ENCODE data around the gene ZNF185. TPM values are rescaled to one million over a fixed set of nuclear protein-coding genes. Genes with fewer than 3 reads are reported as not detected.

The ZNF185 gene
- total RNA-seq, 1 experiment from 2014 or later: 15.8 TPM

GRCh38 chrX:152930516-152930915 lies 32.6 kb downstream of the ZNF185 start:
- ATAC-seq: no peak
- intact Hi-C loops (cut with micrococcal nuclease): no loop called here
- H3K9me3 ChIP-seq (ENCODE audit: control insufficient read depth in 1 of 2, insufficient read depth in 1 of 2, low read depth in 1 of 2, low read length in 2 of 2): no peaks in the 10 kb centered on the region
- no peak for DNase-seq (ENCODE audit: low read depth, low spot score)
- no peak overlapping the region for H3K4me3 ChIP-seq (replicated peaks in 1 of 2; ENCODE audit: low read depth in 1 of 2, low read length in 2 of 2)
- no peak overlapping the region for H3K4me2 ChIP-seq (ENCODE audit: low read length)
- H3K36me3 ChIP-seq (ENCODE audit: control insufficient read depth in 1 of 2, insufficient read depth in 2 of 2, low read length in 2 of 2): no peaks in the 10 kb centered on the region
- no peaks in the 10 kb centered on the region for H3K9me2 ChIP-seq (ENCODE audit: insufficient read depth)
- ChIA-PET CTCF (no interaction called here), POLR2A (no interaction called here), RAD21 (ENCODE audit: low non-redundant PET in 1 of 2, low total read pairs in 2 of 2, uncharacterized antibody in 2 of 2, unreplicated experiment in 2 of 2) (no interaction called here)
- no peak overlapping the region for H3K27ac ChIP-seq (ENCODE audit: low read depth, low read length)
- H3K4me1 ChIP-seq (ENCODE audit: control insufficient read depth in 1 of 2, insufficient read depth in 2 of 2, low read length in 2 of 2): peaks cover 8 to 11% of the 10 kb centered on the region in 2 experiments
- no peak overlapping the region for H3K9ac ChIP-seq (ENCODE audit: low read length)
- no peaks in the 10 kb centered on the region for H3K27me3 ChIP-seq (ENCODE audit: insufficient read depth, low read length)
- no peak overlapping the region for H2AFZ ChIP-seq (ENCODE audit: low read depth, low read length, poor library complexity, severe bottlenecking)
- no peaks in the 10 kb centered on the region for H4K20me1 ChIP-seq (ENCODE audit: insufficient read depth)
- TF ChIP-seq ZNF274 (IDR thresholded peaks at IDR 0.05; ENCODE audit: low read depth, low read length) (no peak), ATF3 (IDR thresholded peaks at IDR 0.05) (no peak), YY1 (IDR thresholded peaks at IDR 0.05; ENCODE audit: extremely low read depth, insufficient replicate concordance, low read depth, low read length) (no peak), SP1 (IDR thresholded peaks at IDR 0.05; ENCODE audit: low read depth) (no peak), CEBPB (IDR thresholded peaks at IDR 0.05; ENCODE audit: low read depth) (no peak)
- BruUV-seq (replicated peaks): no TSS peak
- no peaks in the 10 kb centered on the region for H3K79me2 ChIP-seq (ENCODE audit: insufficient read depth, low read length)

DNA sequence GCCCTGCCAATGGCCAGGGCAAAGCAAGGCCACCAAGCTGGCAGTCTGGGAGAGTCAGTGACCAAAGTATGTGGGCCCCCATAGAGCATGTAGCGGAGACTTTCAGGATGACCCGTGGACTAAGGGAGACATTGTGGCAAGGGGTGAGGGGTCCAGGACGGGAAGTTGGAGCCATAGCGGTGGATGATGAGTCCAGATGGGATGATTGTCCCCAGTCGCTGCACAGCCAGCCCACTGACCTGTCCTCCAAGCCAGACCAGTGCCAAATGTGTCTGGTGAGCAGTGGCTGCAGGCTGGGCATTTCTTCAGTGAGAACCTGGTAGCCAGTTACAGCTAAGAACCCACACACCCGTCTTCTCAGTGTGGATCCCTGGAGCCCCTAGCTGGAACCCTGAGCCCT lies 34.3 kb downstream of the ZNF185 start:
- Histone ChIP-seq H2AFZ (ENCODE audit: low read depth, low read length, poor library complexity, severe bottlenecking) (no peak overlapping the region), H4K20me1 (ENCODE audit: insufficient read depth) (no peaks in the 10 kb centered on the region), H3K36me3 (ENCODE audit: control insufficient read depth in 1 of 2, insufficient read depth in 2 of 2, low read length in 2 of 2) (no peaks in the 10 kb centered on the region), H3K9ac (ENCODE audit: low read length) (no peak overlapping the region), H3K4me2 (ENCODE audit: low read length) (no peak overlapping the region), H3K9me2 (ENCODE audit: insufficient read depth) (no peaks in the 10 kb centered on the region), H3K9me3 (ENCODE audit: control insufficient read depth in 1 of 2, insufficient read depth in 1 of 2, low read depth in 1 of 2, low read length in 2 of 2) (no peaks in the 10 kb centered on the region), H3K4me1 (ENCODE audit: control insufficient read depth in 1 of 2, insufficient read depth in 2 of 2, low read length in 2 of 2) (no peaks in the 10 kb centered on the region), H3K79me2 (ENCODE audit: insufficient read depth, low read length) (no peaks in the 10 kb centered on the region), H3K4me3 (replicated peaks in 1 of 2; ENCODE audit: low read depth in 1 of 2, low read length in 2 of 2) (no peak overlapping the region), H3K27me3 (ENCODE audit: insufficient read depth, low read length) (no peaks in the 10 kb centered on the region), H3K27ac (ENCODE audit: low read depth, low read length) (no peak overlapping the region)
- intact Hi-C loops (cut with micrococcal nuclease): no loop called here
- DNase-seq (ENCODE audit: low read depth, low spot score): no peak
- no TSS peak for BruUV-seq (replicated peaks)
- ChIA-PET POLR2A (no interaction called here), CTCF (no interaction called here), RAD21 (ENCODE audit: low non-redundant PET in 1 of 2, low total read pairs in 2 of 2, uncharacterized antibody in 2 of 2, unreplicated experiment in 2 of 2) (no interaction called here)
- ATAC-seq: no peak
- TF ChIP-seq POLR2A (IDR thresholded peaks at IDR 0.05; ENCODE audit: borderline replicate concordance, extremely low read depth, insufficient read depth, insufficient read length) (no peak), SRF (IDR thresholded peaks at IDR 0.05; ENCODE audit: low read depth) (no peak), ELF1 (IDR thresholded peaks at IDR 0.05; ENCODE audit: borderline replicate concordance, low read depth) (no peak), TCF7L2 (IDR thresholded peaks at IDR 0.05; ENCODE audit: borderline replicate concordance, extremely low read depth, insufficient read depth, insufficient read length) (no peak), EZH2 (IDR thresholded peaks at IDR 0.05) (no peak), CBX3 (IDR thresholded peaks at IDR 0.05; ENCODE audit: low read depth) (no peak), CEBPB (IDR thresholded peaks at IDR 0.05; ENCODE audit: low read depth) (no peak), JUND (IDR thresholded peaks at IDR 0.05) (no peak), POLR2AphosphoS5 (IDR thresholded peaks at IDR 0.05; ENCODE audit: low read depth, low read length) (no peak), ATF3 (IDR thresholded peaks at IDR 0.05) (no peak)
- TF ChIP-seq, protein P1, sequence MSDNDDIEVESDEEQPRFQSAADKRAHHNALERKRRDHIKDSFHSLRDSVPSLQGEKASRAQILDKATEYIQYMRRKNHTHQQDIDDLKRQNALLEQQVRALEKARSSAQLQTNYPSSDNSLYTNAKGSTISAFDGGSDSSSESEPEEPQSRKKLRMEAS (IDR thresholded peaks at IDR 0.05): no peak
- TF ChIP-seq, protein P2, sequence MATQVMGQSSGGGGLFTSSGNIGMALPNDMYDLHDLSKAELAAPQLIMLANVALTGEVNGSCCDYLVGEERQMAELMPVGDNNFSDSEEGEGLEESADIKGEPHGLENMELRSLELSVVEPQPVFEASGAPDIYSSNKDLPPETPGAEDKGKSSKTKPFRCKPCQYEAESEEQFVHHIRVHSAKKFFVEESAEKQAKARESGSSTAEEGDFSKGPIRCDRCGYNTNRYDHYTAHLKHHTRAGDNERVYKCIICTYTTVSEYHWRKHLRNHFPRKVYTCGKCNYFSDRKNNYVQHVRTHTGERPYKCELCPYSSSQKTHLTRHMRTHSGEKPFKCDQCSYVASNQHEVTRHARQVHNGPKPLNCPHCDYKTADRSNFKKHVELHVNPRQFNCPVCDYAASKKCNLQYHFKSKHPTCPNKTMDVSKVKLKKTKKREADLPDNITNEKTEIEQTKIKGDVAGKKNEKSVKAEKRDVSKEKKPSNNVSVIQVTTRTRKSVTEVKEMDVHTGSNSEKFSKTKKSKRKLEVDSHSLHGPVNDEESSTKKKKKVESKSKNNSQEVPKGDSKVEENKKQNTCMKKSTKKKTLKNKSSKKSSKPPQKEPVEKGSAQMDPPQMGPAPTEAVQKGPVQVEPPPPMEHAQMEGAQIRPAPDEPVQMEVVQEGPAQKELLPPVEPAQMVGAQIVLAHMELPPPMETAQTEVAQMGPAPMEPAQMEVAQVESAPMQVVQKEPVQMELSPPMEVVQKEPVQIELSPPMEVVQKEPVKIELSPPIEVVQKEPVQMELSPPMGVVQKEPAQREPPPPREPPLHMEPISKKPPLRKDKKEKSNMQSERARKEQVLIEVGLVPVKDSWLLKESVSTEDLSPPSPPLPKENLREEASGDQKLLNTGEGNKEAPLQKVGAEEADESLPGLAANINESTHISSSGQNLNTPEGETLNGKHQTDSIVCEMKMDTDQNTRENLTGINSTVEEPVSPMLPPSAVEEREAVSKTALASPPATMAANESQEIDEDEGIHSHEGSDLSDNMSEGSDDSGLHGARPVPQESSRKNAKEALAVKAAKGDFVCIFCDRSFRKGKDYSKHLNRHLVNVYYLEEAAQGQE (IDR thresholded peaks at IDR 0.05; ENCODE audit: low read depth): no peak
- TF ChIP-seq, protein P3, sequence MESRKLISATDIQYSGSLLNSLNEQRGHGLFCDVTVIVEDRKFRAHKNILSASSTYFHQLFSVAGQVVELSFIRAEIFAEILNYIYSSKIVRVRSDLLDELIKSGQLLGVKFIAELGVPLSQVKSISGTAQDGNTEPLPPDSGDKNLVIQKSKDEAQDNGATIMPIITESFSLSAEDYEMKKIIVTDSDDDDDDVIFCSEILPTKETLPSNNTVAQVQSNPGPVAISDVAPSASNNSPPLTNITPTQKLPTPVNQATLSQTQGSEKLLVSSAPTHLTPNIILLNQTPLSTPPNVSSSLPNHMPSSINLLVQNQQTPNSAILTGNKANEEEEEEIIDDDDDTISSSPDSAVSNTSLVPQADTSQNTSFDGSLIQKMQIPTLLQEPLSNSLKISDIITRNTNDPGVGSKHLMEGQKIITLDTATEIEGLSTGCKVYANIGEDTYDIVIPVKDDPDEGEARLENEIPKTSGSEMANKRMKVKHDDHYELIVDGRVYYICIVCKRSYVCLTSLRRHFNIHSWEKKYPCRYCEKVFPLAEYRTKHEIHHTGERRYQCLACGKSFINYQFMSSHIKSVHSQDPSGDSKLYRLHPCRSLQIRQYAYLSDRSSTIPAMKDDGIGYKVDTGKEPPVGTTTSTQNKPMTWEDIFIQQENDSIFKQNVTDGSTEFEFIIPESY (IDR thresholded peaks at IDR 0.05; ENCODE audit: extremely low read depth, insufficient replicate concordance, low read length): no peak

All from HCT116 (cell line).